HEK293T (cell line): ENCODE measurements around the gene CTF1.
"Not testable (repeated sequence)": the region's sequence is repeated elsewhere in the genome, so short reads cannot be mapped to it uniquely, and the experiment has no call there.

Experiments
- CTCF ChIA-PET: fragments of 350-600 bp; formaldehyde crosslinking; extraction: SDS; loops from one replicate; lab custom pipeline; 2021; ENCODE audit warnings: antibody characterized with exemption, inconsistent platforms; lab: Yijun Ruan, JAX
- POLR2A ChIA-PET: fragments of 350-600 bp; formaldehyde crosslinking; extraction: SDS; loops from one replicate; lab custom pipeline; 2020; ENCODE audit warnings: antibody characterized with exemption, inconsistent platforms; lab: Yijun Ruan, JAX
- DNase-seq: peaks from one replicate; pipeline ENCODE4 v3.0.0; 2012; ENCODE audit warnings: mixed read lengths; ENCODE audit errors: extremely low spot score
- ARNT ChIP-seq: fragments of 450-650 bp; IDR thresholded peaks from 2 replicates; pipeline ENCODE4 v1.6.1; 2017; ENCODE audit warnings: mild to moderate bottlenecking
- BHLHE40 ChIP-seq: fragments of 450-650 bp; IDR thresholded peaks from 2 replicates; pipeline ENCODE4 v1.6.1; 2016; ENCODE audit warnings: mild to moderate bottlenecking, moderate library complexity, borderline replicate concordance
- CTBP1 ChIP-seq: fragments of 450-650 bp; IDR thresholded peaks from 2 replicates; pipeline ENCODE4 v1.6.1; 2016; ENCODE audit warnings: borderline replicate concordance
- ELF4 ChIP-seq: fragments of 450-650 bp; IDR thresholded peaks from 2 replicates; pipeline ENCODE4 v1.6.1; 2017; ENCODE audit warnings: antibody characterized with exemption
- FOXA1 ChIP-seq: fragments of 450-650 bp; IDR thresholded peaks from 2 replicates; pipeline ENCODE4 v1.6.1; 2016; ENCODE audit warnings: mild to moderate bottlenecking
- FOXK2 ChIP-seq: fragments of 450-650 bp; IDR thresholded peaks from 2 replicates; pipeline ENCODE4 v1.6.1; 2016; ENCODE audit warnings: mild to moderate bottlenecking
- FOXM1 ChIP-seq: fragments of 450-650 bp; IDR thresholded peaks from 2 replicates; pipeline ENCODE4 v1.6.1; 2017; ENCODE audit warnings: mild to moderate bottlenecking, borderline replicate concordance
- HDGF ChIP-seq: fragments of 450-650 bp; IDR thresholded peaks from 2 replicates; pipeline ENCODE4 v1.6.1; 2017; ENCODE audit warnings: antibody characterized with exemption, borderline replicate concordance
- L3MBTL2 ChIP-seq: fragments of 450-650 bp; conservative IDR thresholded peaks from 2 replicates; pipeline ENCODE4 v1.6.1; 2016; ENCODE audit warnings: mild to moderate bottlenecking
- LEF1 ChIP-seq: fragments of 450-650 bp; IDR thresholded peaks from 2 replicates; pipeline ENCODE4 v1.6.1; 2017; ENCODE audit warnings: mild to moderate bottlenecking, borderline replicate concordance
- NFRKB ChIP-seq: fragments of 450-650 bp; IDR thresholded peaks from 2 replicates; pipeline ENCODE4 v1.6.1; 2016; ENCODE audit warnings: mild to moderate bottlenecking, moderate library complexity
- SP1 ChIP-seq: fragments of 450-650 bp; IDR thresholded peaks from 2 replicates; pipeline ENCODE4 v1.6.1; 2017
- SUZ12 ChIP-seq: fragments of 450-650 bp; IDR thresholded peaks from 2 replicates; pipeline ENCODE4 v1.6.1; 2016; ENCODE audit warnings: mild to moderate bottlenecking
- TARDBP ChIP-seq: fragments of 450-650 bp; IDR thresholded peaks from 2 replicates; pipeline ENCODE4 v1.6.1; 2016
- ZNF384 ChIP-seq: fragments of 450-650 bp; IDR thresholded peaks from 2 replicates; pipeline ENCODE4 v1.6.1; 2016
- TF ChIP-seq, protein P1 (sequence below): fragments of 450-650 bp; IDR thresholded peaks from 2 replicates; pipeline ENCODE4 v1.6.1; 2016

CTF1 gene

GRCh38 chr16:30889721-30890120, 6.7 kb upstream of the CTF1 start:
- DNase-seq, result no peak
- TF ChIP-seq, protein P1, sequence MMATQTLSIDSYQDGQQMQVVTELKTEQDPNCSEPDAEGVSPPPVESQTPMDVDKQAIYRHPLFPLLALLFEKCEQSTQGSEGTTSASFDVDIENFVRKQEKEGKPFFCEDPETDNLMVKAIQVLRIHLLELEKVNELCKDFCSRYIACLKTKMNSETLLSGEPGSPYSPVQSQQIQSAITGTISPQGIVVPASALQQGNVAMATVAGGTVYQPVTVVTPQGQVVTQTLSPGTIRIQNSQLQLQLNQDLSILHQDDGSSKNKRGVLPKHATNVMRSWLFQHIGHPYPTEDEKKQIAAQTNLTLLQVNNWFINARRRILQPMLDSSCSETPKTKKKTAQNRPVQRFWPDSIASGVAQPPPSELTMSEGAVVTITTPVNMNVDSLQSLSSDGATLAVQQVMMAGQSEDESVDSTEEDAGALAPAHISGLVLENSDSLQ, result 0 out of 2 replicates have a peak, but pooled peaks have one; percentile 7
- no peak for TF ChIP-seq NFRKB
- CTCF ChIA-PET, result interaction anchor here (0.6 to 0.8 kb wide), 2 partner anchors 29 to 54 kb away, joined by 3 read pairs; no protein-coding TSS in a partner anchor
- POLR2A ChIA-PET, result interaction anchor here (1.0 to 1.2 kb wide), 3 partner anchors 12 to 108 kb away, joined by 3 to 5 read pairs (median 3); no protein-coding TSS in a partner anchor

DNA sequence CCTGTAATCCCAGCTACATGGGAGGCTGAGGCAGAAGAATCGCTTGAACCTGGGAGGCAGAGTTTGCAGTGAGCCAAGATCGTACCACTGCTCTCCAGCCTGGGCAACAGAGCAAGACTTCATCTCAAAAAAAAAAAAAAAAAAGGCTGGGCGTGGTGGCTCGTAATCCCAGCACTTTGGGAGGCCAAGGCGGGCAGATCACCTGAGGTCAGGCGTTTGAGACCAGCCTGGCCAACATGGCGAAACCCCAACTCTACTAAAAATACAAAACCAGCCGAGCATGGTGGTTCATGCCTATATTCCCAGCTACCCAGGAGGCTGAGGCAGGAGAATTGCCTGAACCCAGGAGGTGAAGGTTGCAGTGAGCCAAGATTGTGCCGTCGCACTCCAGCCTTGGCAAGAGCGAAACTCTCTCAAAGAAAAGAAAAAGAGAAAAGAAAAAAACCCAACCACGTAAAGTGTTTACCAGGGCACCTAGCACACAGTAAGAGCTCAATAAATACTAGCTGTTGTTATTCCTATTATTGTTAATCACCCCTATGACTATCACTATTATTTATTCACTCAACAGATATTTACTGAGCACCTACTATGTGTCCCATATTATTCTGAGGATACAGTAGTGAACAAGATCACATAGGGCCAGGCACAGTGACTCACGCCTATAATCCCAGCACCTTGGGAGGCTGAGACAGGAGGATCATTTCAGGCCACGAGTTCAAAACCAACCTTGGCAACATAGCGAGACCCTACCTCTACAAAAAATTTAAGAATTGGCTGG, 5.2 kb upstream of the CTF1 start:
- POLR2A ChIA-PET, result interaction anchor here (1.0 to 4.1 kb wide), 3 partner anchors 11 to 109 kb away, joined by 3 to 38 read pairs (median 8); no protein-coding TSS in a partner anchor
- CTCF ChIA-PET, result interaction anchor here (0.7 to 1.4 kb wide), 2 partner anchors 10 to 46 kb away, joined by 3 read pairs; no protein-coding TSS in a partner anchor
- not testable (repeated sequence) for DNase-seq
- TF ChIP-seq ZNF384, result peak; percentile 53; the same call in 1 of the 2 replicates

- no peak for DNase-seq
- TF ChIP-seq FOXK2 (no peak), BHLHE40 (no peak), ELF4 (no peak), LEF1 (no peak), SUZ12 (no peak), SP1 (no peak), L3MBTL2 (no peak)
- TF ChIP-seq, protein P1, result no peak
- ChIA-PET POLR2A (interaction anchor here (1.0 to 4.1 kb wide), 8 partner anchors 8 to 115 kb away, joined by 3 to 38 read pairs (median 4); no protein-coding TSS in a partner anchor), CTCF (interaction anchor here (1.1 kb wide), 1 partner anchor 16 kb away, joined by 4 read pairs; no protein-coding TSS in a partner anchor)
Observed at GRCh38 chr16:30892670-30893416, 3.6 kb upstream of the CTF1 start.

- CTCF ChIA-PET, result interaction anchor here (1.1 kb wide), 1 partner anchor 16 kb away, joined by 4 read pairs; no protein-coding TSS in a partner anchor
- POLR2A ChIA-PET, result interaction anchor here (1.0 to 4.1 kb wide), 6 partner anchors 9 to 115 kb away, joined by 3 to 38 read pairs (median 4); no protein-coding TSS in a partner anchor
Observed at GRCh38 chr16:30893417-30893743, 3.0 kb upstream of the CTF1 start.

DNA sequence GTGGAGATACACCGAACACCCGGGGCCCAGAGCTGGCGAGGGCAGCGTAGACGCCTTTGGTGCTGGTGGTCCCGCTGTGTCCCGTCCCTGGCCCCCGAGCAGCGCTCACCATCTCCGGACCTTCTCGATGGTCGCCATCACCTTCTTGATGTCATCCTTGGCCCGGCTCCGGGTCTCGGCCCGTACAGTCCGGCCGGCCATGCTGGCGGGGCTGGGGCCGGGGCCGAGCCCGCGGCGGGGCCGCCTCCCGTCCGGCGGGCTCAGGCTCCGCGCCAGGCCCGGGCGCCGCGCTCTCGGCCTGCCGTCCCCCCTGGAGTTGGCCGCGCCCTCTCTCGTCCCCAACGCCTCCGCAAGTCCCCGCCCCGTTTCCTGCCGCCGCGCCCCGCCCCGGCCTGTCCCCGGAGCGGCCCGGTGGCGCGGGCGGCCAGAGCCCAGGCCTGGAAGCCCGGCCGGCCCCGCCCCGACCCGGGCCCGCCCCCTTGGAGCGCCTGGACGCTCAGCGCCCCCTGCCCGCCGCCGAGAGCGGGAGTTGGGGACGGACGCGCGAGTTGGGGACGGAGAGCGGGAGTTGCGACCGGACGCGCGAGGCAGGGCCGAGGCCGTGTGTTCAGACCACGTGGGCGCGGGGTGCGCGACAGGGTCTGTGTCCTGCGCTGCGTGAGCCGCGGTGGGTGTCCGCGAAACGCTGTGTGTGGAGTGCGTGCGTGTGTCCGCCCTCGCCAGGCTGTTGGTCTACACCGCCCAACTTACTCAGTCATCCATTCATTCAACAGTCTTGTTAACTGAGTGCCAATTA, 2.5 kb upstream of the CTF1 start, which contains the start of gene BCL7C:
Gene BCL7C (minus strand): TSS at position 334 of the 796 bp plus-strand sequence. CDS start 133 bp downstream, at position 201.
- TF ChIP-seq LEF1, result peak; percentile 16; the same call in 1 of the 2 replicates
- peak; percentile 89 for TF ChIP-seq TARDBP
- no peak for TF ChIP-seq ELF4
- 0 out of 2 replicates have a peak, but pooled peaks have one; percentile 29 for TF ChIP-seq FOXM1
- peak; percentile 100 for TF ChIP-seq L3MBTL2
- TF ChIP-seq ARNT, result 0 out of 2 replicates have a peak, but pooled peaks have one; percentile 35
- peak; percentile 97 for DNase-seq
- POLR2A ChIA-PET, result interaction anchor here (1.0 to 4.1 kb wide), 5 partner anchors 8 to 116 kb away, joined by 3 to 38 read pairs (median 4); no protein-coding TSS in a partner anchor
- CTCF ChIA-PET, result no interaction called here

More at GRCh38 chr16:30893417-30893743, 3.0 kb upstream of the CTF1 start:
- TF ChIP-seq BHLHE40 (no peak), FOXA1 (no peak), ARNT (no peak), HDGF (no peak), FOXM1 (no peak), SP1 (no peak), LEF1 (no peak), ZNF384 (no peak), TARDBP (no peak), L3MBTL2 (no peak), FOXK2 (no peak)
- no peak for DNase-seq

GRCh38 chr16:30894540-30895368, 1.7 kb upstream of the CTF1 start:
- ChIA-PET CTCF (interaction anchor here (1.0 kb wide), 1 partner anchor 59 kb away, joined by 3 read pairs; no protein-coding TSS in a partner anchor), POLR2A (interaction anchor here (2.6 to 4.2 kb wide), 2 partner anchors 11 to 20 kb away, joined by 16 to 50 read pairs; no protein-coding TSS in a partner anchor)
- no peak for DNase-seq
- TF ChIP-seq FOXM1, result no peak
- TF ChIP-seq BHLHE40, result no peak
- no peak for TF ChIP-seq ELF4
- no peak for TF ChIP-seq FOXK2
- TF ChIP-seq L3MBTL2, result peak; percentile 19; the same call in 1 of the 2 replicates
- no peak for TF ChIP-seq CTBP1
- TF ChIP-seq LEF1, result no peak
- TF ChIP-seq FOXA1, result no peak
- no peak for TF ChIP-seq ZNF384
- TF ChIP-seq TARDBP, result no peak; the same call in 1 of the 2 replicates
- TF ChIP-seq, protein P1, result peak; percentile 68; the same call in 1 of the 2 replicates
- TF ChIP-seq HDGF, result no peak
- TF ChIP-seq NFRKB, result no peak
- no peak for TF ChIP-seq SUZ12
- TF ChIP-seq SP1, result no peak
